AG10803 (cell line): ENCODE data around the gene TMA7.

ENCODE experiments used
- DNase-seq: peaks from one replicate; pipeline ENCODE4 v3.0.0; 2010; ENCODE audit warnings: low read depth
- H3K4me3 ChIP-seq: 2 replicates; pipeline ENCODE4 v1.5.1; 2011; ENCODE audit warnings: mild to moderate bottlenecking, low read length, control low read depth
- CTCF ChIP-seq: conservative IDR thresholded peaks from 2 replicates; pipeline ENCODE4 v1.5.1; 2011; ENCODE audit warnings: mild to moderate bottlenecking, low read length, control low read depth, inconsistent platforms

The TMA7 gene

GRCh38 chr3:48429960-48430707 lies 9.9 kb upstream of the TMA7 start, which contains the start of gene PLXNB1:
TSS of gene PLXNB1 (minus strand) at chr3:48430086. CDS start at chr3:48424611, 5,475 bp downstream.
- peak; percentile 57 for DNase-seq
- peak within 1 kb of the TSS; percentile 68 for H3K4me3 ChIP-seq
- TF ChIP-seq CTCF, result no peak

- TF ChIP-seq CTCF, result no peak
- no peak overlapping the region for H3K4me3 ChIP-seq
- DNase-seq, result no peak
Observed at GRCh38 chr3:48430708-48431101, 9.4 kb upstream of the TMA7 start.

DNA sequence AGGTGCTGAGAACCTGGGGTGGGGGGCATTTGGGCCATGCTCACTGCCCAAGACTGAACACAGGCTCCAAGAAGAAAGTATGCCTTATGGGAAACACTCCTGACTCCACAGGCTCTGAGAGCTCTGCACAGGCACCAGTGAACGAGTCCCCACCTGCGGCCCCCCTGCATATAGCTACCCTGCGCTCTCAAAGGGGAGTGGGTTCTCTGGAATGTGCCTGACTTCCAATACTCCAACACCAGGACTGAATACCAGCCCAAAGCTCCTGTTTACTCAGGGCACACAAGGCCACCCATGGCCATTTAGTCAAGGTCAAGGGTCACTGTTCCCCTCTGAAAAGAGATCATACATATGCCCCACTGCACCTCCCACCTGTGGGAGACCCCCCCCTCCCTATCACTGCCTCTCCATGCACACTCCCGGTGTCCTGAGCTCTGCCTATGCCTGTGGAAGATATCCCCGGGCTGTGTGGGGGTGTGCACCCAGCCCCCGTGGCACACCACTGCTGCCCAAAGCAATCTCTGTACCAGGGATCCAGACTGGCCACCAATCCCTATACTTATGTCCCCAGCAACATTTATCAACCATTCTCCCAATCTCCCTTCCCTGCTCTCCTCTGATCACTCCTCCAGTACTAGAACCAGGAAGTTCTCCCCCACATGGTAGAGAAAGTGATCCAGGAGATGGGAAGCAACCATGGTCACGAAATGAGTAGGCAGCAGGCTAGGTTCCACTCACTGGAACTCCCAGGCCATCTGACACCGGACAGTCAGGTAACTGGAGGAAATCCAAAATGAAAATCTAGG lies 8.6 kb upstream of the TMA7 start:
- H3K4me3 ChIP-seq, result no peak overlapping the region
- no peak for DNase-seq
- no peak for TF ChIP-seq CTCF

GRCh38 chr3:48432411-48433371 lies 7.4 kb upstream of the TMA7 start:
- DNase-seq, result peak; percentile 17

GRCh38 chr3:48433472-48434118 lies 6.5 kb upstream of the TMA7 start:
- no peak for TF ChIP-seq CTCF
- H3K4me3 ChIP-seq, result peak overlapping the region; percentile 31
- DNase-seq, result peak; percentile 76

More at GRCh38 chr3:48432411-48433371, 7.4 kb upstream of the TMA7 start:
- TF ChIP-seq CTCF, result peak; percentile 12; the same call in 1 of the 2 replicates
- no peak overlapping the region for H3K4me3 ChIP-seq

DNA sequence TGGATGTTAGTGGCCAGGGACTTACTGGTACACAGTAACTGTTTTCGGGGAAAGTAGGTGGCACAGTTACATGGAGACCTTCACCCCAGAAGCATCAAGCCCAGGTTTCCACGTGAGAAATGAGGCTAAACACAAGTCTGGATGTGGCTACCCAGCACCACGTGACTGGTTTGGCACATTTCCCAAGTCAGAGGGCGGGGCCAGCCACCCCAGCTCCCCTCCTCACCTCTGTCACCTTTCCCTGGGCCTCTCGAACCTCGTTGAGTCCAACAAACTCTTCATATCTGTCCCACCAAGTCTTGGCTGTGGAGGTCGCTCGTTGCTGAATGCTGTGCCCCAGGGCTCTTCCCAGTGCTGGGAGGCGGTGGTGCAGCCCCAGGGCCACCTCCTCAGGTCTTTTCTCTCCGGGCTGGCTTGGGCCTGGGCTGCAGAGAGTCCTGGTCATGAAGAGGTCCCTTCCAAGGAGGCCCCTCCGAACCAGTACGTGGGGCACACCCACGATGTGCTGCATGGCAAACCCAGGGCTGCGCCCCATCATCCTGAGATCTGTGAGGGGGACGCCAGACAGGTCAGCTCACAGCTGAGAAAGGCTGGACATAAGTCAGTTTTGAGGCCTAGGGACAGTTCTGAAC lies 5.3 kb upstream of the TMA7 start:
- no peak overlapping the region for H3K4me3 ChIP-seq
- no peak for DNase-seq
- no peak for TF ChIP-seq CTCF
